ENCODE data around the gene DDT.
"Not testable (repeated sequence)": the region's sequence is repeated elsewhere in the genome, so short reads cannot be mapped to it uniquely, and the experiment has no call there.

Gene DDT

DNA sequence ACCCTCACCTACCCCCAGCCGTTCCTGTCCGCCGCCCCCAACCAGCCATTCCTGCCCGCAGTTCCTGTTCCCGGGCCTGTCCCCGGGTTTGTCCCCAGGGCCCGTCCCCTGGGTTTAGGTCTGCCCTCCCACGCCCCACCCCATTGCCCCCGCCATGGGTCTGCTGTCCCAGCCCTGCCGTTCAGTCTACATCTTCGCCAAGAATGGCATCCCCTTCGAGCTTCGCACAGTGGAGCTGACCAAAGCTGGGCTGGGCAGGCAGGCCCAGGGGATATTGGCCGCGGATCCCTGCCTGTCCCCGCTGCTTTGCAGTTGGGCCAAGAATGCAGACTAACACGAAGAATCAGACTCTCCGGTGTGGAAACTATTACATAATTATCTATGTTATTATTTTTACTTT, 24.5 kb downstream of the DDT start:
- DNase-seq = not testable (repeated sequence)

DNA sequence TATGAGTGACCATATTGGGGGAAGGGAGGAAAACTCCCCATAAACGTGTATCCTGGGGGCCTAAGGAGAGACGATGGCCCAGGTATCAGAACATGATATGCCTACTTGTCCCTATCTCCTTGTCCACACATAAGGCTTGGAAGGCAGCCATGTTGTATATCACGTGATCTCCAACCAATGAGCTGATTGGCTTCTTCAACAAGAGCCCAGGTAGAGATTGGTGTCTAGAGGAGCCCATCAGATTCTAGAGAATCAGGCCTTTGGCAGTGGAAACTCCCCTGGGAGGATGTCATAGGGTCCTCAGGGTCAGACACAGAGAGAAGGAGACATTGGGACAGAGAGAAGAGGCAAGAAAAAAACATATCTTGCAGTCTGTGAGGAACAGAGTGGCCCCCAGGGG, 26.9 kb downstream of the DDT start:
- not testable (repeated sequence) for DNase-seq

DNA sequence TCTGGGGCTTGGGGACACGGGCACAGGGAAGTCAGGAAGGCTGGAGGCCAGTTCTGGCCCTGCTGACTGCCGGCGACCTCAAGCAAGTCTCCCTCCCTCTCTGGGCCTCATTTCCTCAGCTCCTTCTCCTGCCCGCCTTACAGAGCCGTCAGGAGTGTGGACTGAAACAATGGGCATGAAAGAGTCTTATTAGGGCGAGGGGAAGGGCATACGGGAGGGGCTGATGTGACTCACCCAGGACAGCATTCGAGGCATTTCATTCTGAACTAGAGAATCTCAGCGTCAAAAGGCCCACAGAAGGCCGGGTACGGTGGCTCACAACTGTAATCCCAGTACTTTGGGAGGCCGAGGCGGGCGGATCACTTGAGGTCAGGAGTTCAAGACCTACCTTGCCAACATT, 34.1 kb downstream of the DDT start:
- not testable (repeated sequence) for DNase-seq

DNA sequence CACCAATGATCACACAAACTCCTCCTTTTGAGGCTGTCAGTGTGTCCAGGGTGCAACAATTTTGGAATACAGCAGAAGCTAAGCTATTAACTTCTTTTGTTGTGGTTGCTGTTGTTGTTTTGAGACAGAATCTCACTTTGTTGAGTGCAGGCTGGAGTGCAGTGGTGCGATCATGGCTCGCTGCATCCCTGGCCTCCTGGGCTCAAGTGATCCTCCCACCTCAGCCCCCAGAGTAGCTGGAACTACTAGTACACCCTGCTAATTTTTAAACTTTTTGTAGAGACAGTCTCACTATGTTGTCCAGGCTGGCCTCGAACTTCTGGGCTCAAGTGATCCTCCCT, 35.3 kb downstream of the DDT start:
- no peak for DNase-seq

DNA sequence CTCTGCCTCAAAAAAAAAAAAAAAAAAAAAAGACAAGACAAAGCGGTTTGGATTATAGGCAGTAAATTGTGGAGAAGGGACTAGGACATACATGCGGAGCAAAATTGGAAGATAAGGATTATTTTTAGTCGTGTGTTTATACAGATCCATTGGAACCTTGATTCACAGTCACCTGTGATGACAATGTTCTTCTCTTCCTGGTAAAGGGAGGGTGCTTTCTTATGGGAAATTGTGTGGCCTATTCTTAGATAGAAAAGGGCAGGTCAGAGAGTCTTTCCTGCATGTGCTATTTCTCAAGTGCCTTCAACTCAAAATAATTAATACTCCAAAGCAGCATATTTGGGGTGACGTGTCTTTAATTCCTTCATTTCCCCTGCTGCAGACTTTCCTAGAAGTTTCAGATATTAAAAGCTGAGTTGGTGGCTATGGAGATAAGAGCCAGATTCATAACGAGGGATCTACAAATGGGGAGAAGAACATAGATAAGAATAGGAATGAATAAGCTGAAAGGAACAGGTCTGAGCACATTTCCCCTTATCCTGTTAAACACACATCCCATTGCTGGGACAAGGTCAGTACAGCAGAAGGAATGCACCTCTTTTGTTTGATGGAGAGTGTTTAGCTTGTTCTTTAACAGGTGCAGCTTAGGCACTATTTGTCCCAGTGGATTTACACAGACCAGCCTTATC, 35.8 kb downstream of the DDT start:
- no peak for DNase-seq

DNA sequence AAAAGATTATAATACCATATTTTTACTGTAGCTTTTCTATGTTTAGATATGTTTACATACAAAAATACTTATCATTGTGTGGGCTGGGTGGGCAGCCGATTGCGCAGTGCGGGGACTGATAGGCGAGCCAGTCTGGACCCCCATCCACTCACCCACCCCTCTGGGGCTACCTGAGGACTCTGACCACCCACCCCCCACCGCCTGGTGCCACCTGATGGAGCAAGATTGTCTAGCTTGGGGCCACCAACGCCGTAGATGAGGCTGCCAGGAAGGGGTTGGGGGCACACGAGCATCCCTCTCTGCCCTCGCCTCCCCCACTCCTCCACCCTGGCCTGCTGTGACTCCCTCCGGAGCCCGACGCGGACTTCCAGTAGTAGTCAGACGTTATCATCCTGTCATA, 47.7 kb downstream of the DDT start:
- DNase-seq = no peak

DNA sequence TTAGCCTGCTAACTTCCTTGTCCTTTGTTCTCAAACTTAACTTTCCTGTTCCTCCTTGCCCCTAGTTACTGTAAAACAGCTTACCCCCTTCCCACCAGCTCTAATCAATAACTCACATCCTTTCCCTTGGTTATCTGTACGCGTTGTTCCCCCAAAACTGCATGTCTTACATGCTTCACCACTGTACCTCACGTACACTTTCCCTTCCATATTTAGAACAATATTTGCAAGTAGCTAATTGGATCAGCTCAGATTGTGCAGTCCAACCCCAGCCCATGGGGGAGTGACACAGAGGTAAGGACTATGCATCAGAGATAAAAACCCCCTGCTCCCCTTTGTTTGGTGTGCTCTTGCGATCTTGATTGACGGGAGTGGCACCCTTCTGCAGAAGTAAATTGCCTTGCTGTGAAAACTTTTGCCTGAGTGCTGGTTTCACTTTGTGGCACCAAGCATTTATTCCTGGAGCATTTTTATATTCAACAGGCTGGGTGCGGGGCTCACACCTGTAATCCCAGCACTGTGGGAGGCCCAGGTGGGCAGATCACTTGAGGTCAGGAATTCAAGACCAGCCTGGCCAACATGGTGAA, 49.1 kb downstream of the DDT start:
- DNase-seq = no peak

DNA sequence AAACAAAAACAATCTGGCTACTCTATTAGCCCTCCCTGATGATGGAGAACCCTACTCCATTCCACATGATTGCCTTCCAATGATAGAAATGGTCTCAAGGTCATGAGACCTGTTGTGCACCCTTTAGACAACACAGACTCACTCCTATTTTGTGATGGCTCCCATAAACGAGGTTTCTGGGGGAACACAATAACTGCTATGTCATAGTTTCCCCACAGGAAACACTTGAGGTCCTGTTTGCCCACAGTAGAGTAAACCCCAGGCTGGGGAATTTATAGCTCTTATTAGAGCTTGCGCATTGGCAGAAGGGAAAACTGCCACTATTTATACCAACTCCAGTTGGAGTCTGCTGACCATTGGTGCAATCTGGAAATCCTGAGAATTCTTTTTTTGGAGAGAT, 51.3 kb downstream of the DDT start:
- no peak for DNase-seq

DNA sequence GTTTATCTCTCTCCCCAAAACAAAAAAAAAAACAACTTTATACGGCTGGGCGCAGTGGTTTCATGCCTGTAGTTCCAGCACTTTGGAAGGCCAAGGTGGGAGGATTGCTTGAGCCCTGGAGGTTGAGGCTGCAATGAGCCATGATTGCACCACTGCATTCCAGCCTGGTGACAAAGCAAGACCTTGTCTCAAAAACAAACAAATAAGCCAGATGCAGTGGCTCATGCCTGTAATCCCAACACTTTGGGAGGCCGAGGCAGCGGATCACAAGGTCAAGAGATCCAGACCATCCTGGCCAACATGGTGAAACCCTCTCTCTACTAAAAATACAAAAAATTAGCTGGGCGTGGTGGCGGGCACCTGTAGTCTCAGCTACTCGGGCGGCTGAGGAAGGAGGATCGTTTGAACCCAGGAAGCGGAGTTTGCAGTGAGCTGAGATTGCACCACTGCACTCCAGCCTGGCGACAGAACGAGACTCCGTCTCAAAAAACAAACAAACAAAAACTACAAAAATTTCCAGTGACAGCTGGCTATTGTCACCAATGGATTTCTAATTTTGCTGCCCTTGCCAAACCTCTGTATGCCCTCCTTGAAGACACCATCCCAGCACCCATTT, 52.5 kb downstream of the DDT start:
- DNase-seq = not testable (repeated sequence)

Data from T-helper 2 cell (primary cell).